Measurements from ENCODE around the gene FAF1.

DNA sequence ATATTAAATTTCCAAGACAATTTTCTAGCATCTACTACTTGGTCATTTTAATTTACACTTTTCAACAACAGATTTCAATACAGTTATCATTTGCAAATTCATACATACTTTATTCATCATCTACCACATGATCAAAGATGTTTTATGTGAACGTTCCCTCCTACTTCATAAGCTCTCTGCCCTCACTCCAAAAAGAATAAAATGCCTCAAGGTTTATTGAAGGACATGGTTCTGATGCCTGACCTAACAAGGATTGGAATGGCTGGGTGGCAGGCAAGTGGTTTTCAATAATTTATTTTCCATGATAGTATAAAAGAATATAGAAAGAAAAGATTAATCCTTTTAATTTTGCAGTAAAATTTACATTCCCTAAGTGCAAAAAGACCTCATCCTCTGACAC, 15.4 kb upstream of the FAF1 start:
- TF ChIP-seq, protein P1, sequence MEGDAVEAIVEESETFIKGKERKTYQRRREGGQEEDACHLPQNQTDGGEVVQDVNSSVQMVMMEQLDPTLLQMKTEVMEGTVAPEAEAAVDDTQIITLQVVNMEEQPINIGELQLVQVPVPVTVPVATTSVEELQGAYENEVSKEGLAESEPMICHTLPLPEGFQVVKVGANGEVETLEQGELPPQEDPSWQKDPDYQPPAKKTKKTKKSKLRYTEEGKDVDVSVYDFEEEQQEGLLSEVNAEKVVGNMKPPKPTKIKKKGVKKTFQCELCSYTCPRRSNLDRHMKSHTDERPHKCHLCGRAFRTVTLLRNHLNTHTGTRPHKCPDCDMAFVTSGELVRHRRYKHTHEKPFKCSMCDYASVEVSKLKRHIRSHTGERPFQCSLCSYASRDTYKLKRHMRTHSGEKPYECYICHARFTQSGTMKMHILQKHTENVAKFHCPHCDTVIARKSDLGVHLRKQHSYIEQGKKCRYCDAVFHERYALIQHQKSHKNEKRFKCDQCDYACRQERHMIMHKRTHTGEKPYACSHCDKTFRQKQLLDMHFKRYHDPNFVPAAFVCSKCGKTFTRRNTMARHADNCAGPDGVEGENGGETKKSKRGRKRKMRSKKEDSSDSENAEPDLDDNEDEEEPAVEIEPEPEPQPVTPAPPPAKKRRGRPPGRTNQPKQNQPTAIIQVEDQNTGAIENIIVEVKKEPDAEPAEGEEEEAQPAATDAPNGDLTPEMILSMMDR (IDR thresholded peaks at IDR 0.05) = no peak
- no peak for TF ChIP-seq POLR2A (IDR thresholded peaks at IDR 0.05)
